IMR-90 (cell line): Measurements from ENCODE around the gene HDAC7. TPM values are rescaled to one million over a fixed set of nuclear protein-coding genes. Genes with fewer than 3 reads are reported as not detected.

ENCODE experiments used
- ATAC-seq: fragments of 200-7000 bp; cut with Tn5 transposase; 2 replicates; pipeline ENCODE4 v1.9.1; 2020; ENCODE audit warnings: low read depth, mild to moderate bottlenecking, moderate library complexity
- BruUV-seq: library from RNA; stranded (reverse); fragments of 400-500 nt; replicated peaks from 2 replicates; lab custom pipeline; 2021; lab: Mats Ljungman, UMichigan
- CTCF ChIA-PET: fragments of 300-600 bp; formaldehyde crosslinking; extraction: SDS; loops from one replicate; lab custom pipeline; 2021; ENCODE audit warnings: antibody characterized with exemption; lab: Yijun Ruan, JAX
- POLR2A ChIA-PET: fragments of 300-600 bp; sonication (Branson Sonifier 250); formaldehyde crosslinking; loops from one replicate; lab custom pipeline; 2022; ENCODE audit warnings: antibody characterized with exemption; ENCODE audit not compliant: unreplicated experiment; lab: Charles Lee
- DNase-seq: peaks from one replicate; pipeline ENCODE4 v3.0.0; 2013
- H2AFZ ChIP-seq: replicated peaks from 2 replicates; pipeline ENCODE3; 2013; ENCODE audit warnings: low read length, mild to moderate bottlenecking; ENCODE audit not compliant: poor library complexity
- H2AK5ac ChIP-seq: 2 replicates; pipeline ENCODE4 v1.6.1; 2013; ENCODE audit warnings: low read depth, low read length, inconsistent platforms
- H2AK9ac ChIP-seq: replicated peaks from 2 replicates; pipeline ENCODE3; 2013; ENCODE audit warnings: mild to moderate bottlenecking, low read depth, low read length, moderate library complexity; ENCODE audit not compliant: poor library complexity
- H2BK120ac ChIP-seq: 2 replicates; pipeline ENCODE4 v1.6.1; 2013; ENCODE audit warnings: low read depth, low read length, inconsistent platforms
- H2BK15ac ChIP-seq: 3 replicates; pipeline ENCODE4 v1.6.1; 2013; ENCODE audit warnings: low read depth, low read length, inconsistent platforms
- H2BK20ac ChIP-seq: 2 replicates; pipeline ENCODE4 v1.6.1; 2013; ENCODE audit warnings: low read depth, mild to moderate bottlenecking, inconsistent platforms, low read length, moderate library complexity
- H2BK5ac ChIP-seq: 2 replicates; pipeline ENCODE4 v1.6.1; 2013; ENCODE audit warnings: mild to moderate bottlenecking, low read depth, low read length, inconsistent platforms; ENCODE audit not compliant: poor library complexity, severe bottlenecking
- H3K14ac ChIP-seq: replicated peaks from 2 replicates; pipeline ENCODE4 v1.6.1; 2013; ENCODE audit warnings: low read depth, low read length, inconsistent platforms
- H3K18ac ChIP-seq: 2 replicates; pipeline ENCODE4 v1.6.1; 2013; ENCODE audit warnings: low read depth, low read length, control low read depth
- H3K23ac ChIP-seq: 2 replicates; pipeline ENCODE4 v1.6.1; 2013; ENCODE audit warnings: low read depth, low read length, inconsistent platforms
- H3K27ac ChIP-seq: 2 replicates; pipeline ENCODE4 v1.5.1; 2013; ENCODE audit warnings: mild to moderate bottlenecking, control low read depth, low read length; ENCODE audit not compliant: insufficient read depth
- H3K27me3 ChIP-seq: 2 replicates; pipeline ENCODE4 v1.6.1; 2013; ENCODE audit warnings: low read length; ENCODE audit not compliant: control insufficient read depth, insufficient read depth
- H3K36me3 ChIP-seq: 2 replicates; pipeline ENCODE4 v1.6.1; 2013; ENCODE audit warnings: low read length, mixed read lengths; ENCODE audit not compliant: control insufficient read depth, insufficient read depth
- H3K4ac ChIP-seq: 2 replicates; pipeline ENCODE4 v1.6.1; 2013; ENCODE audit warnings: low read depth, low read length, inconsistent platforms
- H3K4me1 ChIP-seq: 2 replicates; pipeline ENCODE4 v1.6.1; 2013; ENCODE audit warnings: low read length, mixed read lengths; ENCODE audit not compliant: control insufficient read depth, insufficient read depth
- H3K4me2 ChIP-seq: 2 replicates; pipeline ENCODE4 v1.6.1; 2013; ENCODE audit warnings: low read depth, mild to moderate bottlenecking, control low read depth, low read length, moderate library complexity
- H3K4me3 ChIP-seq: 2 replicates; pipeline ENCODE4 v1.5.1; 2013; ENCODE audit warnings: low read depth, mild to moderate bottlenecking, control low read depth, low read length, moderate library complexity; ENCODE audit not compliant: insufficient read depth
- H3K56ac ChIP-seq: 2 replicates; pipeline ENCODE4 v1.6.1; 2013; ENCODE audit warnings: low read length, inconsistent platforms; ENCODE audit not compliant: insufficient read depth; ENCODE audit errors: extremely low read depth
- H3K79me1 ChIP-seq, 2 experiments: 2 replicates each; pipeline ENCODE4 v1.6.1; 2013; ENCODE audit warnings: low read length in 2 of 2, inconsistent platforms in 1 of 2, low read depth in 1 of 2
- H3K9ac ChIP-seq: 2 replicates; pipeline ENCODE4 v1.6.1; 2013; ENCODE audit warnings: low read depth, low read length, control low read depth
- H3K9me1 ChIP-seq: 2 replicates; pipeline ENCODE4 v1.6.1; 2013; ENCODE audit warnings: low read length, inconsistent platforms; ENCODE audit not compliant: insufficient read depth
- H3K9me3 ChIP-seq: 2 replicates; pipeline ENCODE4 v1.6.1; 2013; ENCODE audit warnings: low read length; ENCODE audit not compliant: control insufficient read depth, insufficient read depth
- H4K20me1 ChIP-seq: 2 replicates; pipeline ENCODE4 v1.6.1; 2013; ENCODE audit warnings: low read length, inconsistent platforms; ENCODE audit not compliant: insufficient read depth
- H4K5ac ChIP-seq: 2 replicates; pipeline ENCODE4 v1.6.1; 2013; ENCODE audit warnings: mild to moderate bottlenecking, low read depth, low read length, control low read depth
- H4K8ac ChIP-seq, 2 experiments: 2 replicates each; pipeline ENCODE4 v1.6.1; 2013; ENCODE audit warnings: low read depth in 2 of 2, low read length in 2 of 2, control low read depth in 1 of 2, inconsistent platforms in 1 of 2
- H4K91ac ChIP-seq: 2 replicates; pipeline ENCODE4 v1.6.1; 2013; ENCODE audit warnings: low read depth, low read length, inconsistent platforms; ENCODE audit not compliant: insufficient read depth
- BHLHE40 ChIP-seq: fragments of 150-350 bp; IDR thresholded peaks from 2 replicates; pipeline ENCODE4 v1.6.1; 2016; ENCODE audit warnings: mild to moderate bottlenecking, low read depth, low read length
- CEBPB ChIP-seq: IDR thresholded peaks from 2 replicates; pipeline ENCODE4 v1.6.1; 2012; ENCODE audit warnings: low read depth, low read length, improper control_type of control experiment
- FOS ChIP-seq: fragments of 150-350 bp; IDR thresholded peaks from 2 replicates; pipeline ENCODE4 v1.6.1; 2016; ENCODE audit warnings: low read depth, low read length
- MAZ ChIP-seq: IDR thresholded peaks from 2 replicates; pipeline ENCODE4 v1.6.1; 2012; ENCODE audit warnings: low read depth, mild to moderate bottlenecking, low read length, improper control_type of control experiment, moderate library complexity, borderline replicate concordance
- MXI1 ChIP-seq: IDR thresholded peaks from 2 replicates; pipeline ENCODE4 v1.6.1; 2012; ENCODE audit warnings: low read depth, mild to moderate bottlenecking, low read length, moderate library complexity, borderline replicate concordance
- NFE2L2 ChIP-seq: fragments of 150-350 bp; IDR thresholded peaks from 2 replicates; pipeline ENCODE4 v1.6.1; 2016; ENCODE audit warnings: low read depth, mild to moderate bottlenecking, low read length
- POLR2A ChIP-seq: IDR thresholded peaks from 2 replicates; pipeline ENCODE4 v1.6.1; 2012; ENCODE audit warnings: mild to moderate bottlenecking, low read depth, low read length
- RCOR1 ChIP-seq: IDR thresholded peaks from 2 replicates; pipeline ENCODE4 v1.6.1; 2012; ENCODE audit warnings: mild to moderate bottlenecking, low read length, improper control_type of control experiment; ENCODE audit not compliant: insufficient replicate concordance
- RFX5 ChIP-seq: IDR thresholded peaks from 2 replicates; pipeline ENCODE4 v1.8.0; 2012; ENCODE audit warnings: low read depth, mild to moderate bottlenecking, low read length, moderate library complexity
- SMC3 ChIP-seq: fragments of 150-350 bp; IDR thresholded peaks from 2 replicates; pipeline ENCODE4 v1.6.1; 2016; ENCODE audit warnings: low read depth, mild to moderate bottlenecking, antibody characterized with exemption, low read length, moderate library complexity
- WGBS, 2 experiments: methylation state at CpG; one replicate each; pipeline versions ENCODE4 v1.1.5 to v1.1.7; 2013; ENCODE audit warnings: missing lambda C conversion rate in 2 of 2; ENCODE audit not compliant: insufficient read length in 1 of 2; ENCODE audit errors: extremely low coverage in 2 of 2; 5-methylcytosine and 5-hydroxymethylcytosine counted together
- dilution Hi-C: fragments of 300-500 bp; cut with HindIII; formaldehyde crosslinking; loops from one replicate; pipeline ENCODE4 v1.14.3; 2018; ENCODE audit warnings: low sequenced_read_pairs; ENCODE audit not compliant: unreplicated experiment
- in situ Hi-C: fragments of 300-500 bp; cut with MboI; formaldehyde crosslinking; loops from 3 replicates; pipeline ENCODE4 v1.14.3; 2019; ENCODE audit warnings: low sequenced_read_pairs, inconsistent platforms, mixed read lengths
- intact Hi-C: fragments of 100-400 bp; cut with micrococcal nuclease; formaldehyde crosslinking; loops from 2 replicates; pipeline ENCODE4 v1.10.0; 2022
- polyA plus RNA-seq, 3 experiments: library from polyadenylated mRNA; depleted of rRNA; stranded (reverse); fragments of >200 nt; gene quantifications; 2 replicates each; pipeline ENCODE4 v1.2.3, GENCODE V29; 2012; ENCODE audit warnings: low replicate concordance in 1 of 3
- total RNA-seq: library from RNA; depleted of rRNA; stranded (reverse); fragments of >200 nt; gene quantifications from 2 replicates; pipeline ENCODE4 v1.2.3, GENCODE V29; 2012
- TF ChIP-seq, protein P1 (sequence below): fragments of 150-350 bp; IDR thresholded peaks from 2 replicates; pipeline ENCODE4 v1.6.1; 2017; ENCODE audit warnings: mild to moderate bottlenecking, antibody characterized with exemption, low read length, low read depth
- TF ChIP-seq, protein P2 (sequence below): fragments of 150-350 bp; IDR thresholded peaks from 2 replicates; pipeline ENCODE4 v1.6.1; 2016; ENCODE audit warnings: low read depth, mild to moderate bottlenecking, low read length, moderate library complexity, borderline replicate concordance

The HDAC7 gene
- total and polyA plus RNA-seq, 2 of the 4 experiments (the other 2 are of a cell fraction) = 10.4 to 64.7 TPM

DNA sequence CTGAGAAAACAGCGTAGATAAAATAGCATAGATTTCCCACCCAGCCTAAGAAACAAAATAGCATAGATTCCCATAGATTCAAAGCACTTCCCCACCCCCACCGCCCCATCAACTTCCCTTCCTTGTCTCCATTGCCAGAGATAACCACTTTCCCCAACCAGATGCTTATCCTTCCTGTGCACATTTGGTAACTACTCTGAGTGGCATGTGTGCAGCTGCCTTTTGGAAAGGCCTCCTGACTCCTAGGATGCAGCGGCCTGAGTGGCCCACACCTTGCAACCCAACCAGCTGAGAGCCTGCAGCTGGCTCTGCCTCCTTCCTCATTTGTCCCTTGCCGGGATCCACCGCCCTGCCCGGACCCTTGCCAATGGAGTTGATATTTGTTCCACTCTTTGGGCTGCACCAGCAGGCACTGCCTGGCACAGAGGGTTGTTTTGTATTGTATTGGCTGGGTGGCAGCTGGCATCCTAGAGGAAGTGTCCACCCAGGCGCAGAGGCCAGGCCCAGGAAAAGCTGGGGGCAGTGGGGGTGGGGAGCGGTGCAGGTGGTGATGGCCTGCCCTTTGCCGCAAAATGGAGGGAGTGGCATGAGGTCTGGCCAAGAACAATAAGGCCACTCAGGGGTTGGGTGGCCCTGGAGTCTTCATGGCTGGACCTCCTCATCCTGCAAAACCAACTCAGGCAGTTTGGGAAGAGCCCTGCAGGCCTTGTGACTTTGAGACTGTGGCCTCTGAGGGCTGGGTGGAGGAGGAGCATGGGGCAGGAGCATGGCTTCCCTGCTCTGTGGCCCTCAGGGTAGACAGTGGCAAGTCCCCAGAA is 41.8 kb downstream of the HDAC7 start:
- H3K56ac ChIP-seq = no peak overlapping the region
- ATAC-seq = no peak
- ChIA-PET CTCF (interaction anchor here (1.0 to 2.1 kb wide), 2 partner anchors 36 to 63 kb away, joined by 3 to 10 read pairs; no protein-coding TSS in a partner anchor), POLR2A (no interaction called here)
- peak overlapping the region; percentile 77 for H2AK9ac ChIP-seq
- H3K27me3 ChIP-seq = no peaks in the 10 kb centered on the region
- in situ Hi-C loops (loop anchor here (5.0 kb wide), 1 partner anchor 66 kb away; no protein-coding TSS in a partner anchor), intact Hi-C loops (loop anchor here (5.0 to 10.0 kb wide), 2 partner anchors 126 to 743 kb away; no protein-coding TSS in a partner anchor), dilution Hi-C loops (no loop called here)
- no peaks in the 10 kb centered on the region for H3K9me3 ChIP-seq
- no peak overlapping the region for H4K5ac ChIP-seq
- H2BK20ac ChIP-seq = no peak overlapping the region
- WGBS, 2 experiments = 72% methylated on average over 4 of the region's 9 CpGs; no CpG with 5 or more reads in 1 of the 2 experiments
- H4K8ac ChIP-seq = peak overlapping the region in 1 of 2 experiments; percentile 91; a peak in 1 of 4 replicates
- peaks cover 11% of the 10 kb centered on the region; the same call in 1 of the 2 replicates for H4K20me1 ChIP-seq
- H3K9me1 ChIP-seq = peaks cover 10% of the 10 kb centered on the region; the same call in 1 of the 2 replicates
- H2BK120ac ChIP-seq = no peak overlapping the region
- no peak overlapping the region for H4K91ac ChIP-seq
- H3K18ac ChIP-seq = no peak overlapping the region
- peaks cover 0 to 11% of the 10 kb centered on the region in 2 experiments; a peak in 1 of 4 replicates for H3K79me1 ChIP-seq
- BruUV-seq = no TSS peak
- no peak for DNase-seq
- TF ChIP-seq RFX5 = no peak
- no peak for TF ChIP-seq FOS
- no peak for TF ChIP-seq POLR2A
- no peak for TF ChIP-seq NFE2L2
- no peak for TF ChIP-seq SMC3
- TF ChIP-seq BHLHE40 = no peak
- TF ChIP-seq RCOR1 = no peak
- TF ChIP-seq CEBPB = no peak
- TF ChIP-seq, protein P1, sequence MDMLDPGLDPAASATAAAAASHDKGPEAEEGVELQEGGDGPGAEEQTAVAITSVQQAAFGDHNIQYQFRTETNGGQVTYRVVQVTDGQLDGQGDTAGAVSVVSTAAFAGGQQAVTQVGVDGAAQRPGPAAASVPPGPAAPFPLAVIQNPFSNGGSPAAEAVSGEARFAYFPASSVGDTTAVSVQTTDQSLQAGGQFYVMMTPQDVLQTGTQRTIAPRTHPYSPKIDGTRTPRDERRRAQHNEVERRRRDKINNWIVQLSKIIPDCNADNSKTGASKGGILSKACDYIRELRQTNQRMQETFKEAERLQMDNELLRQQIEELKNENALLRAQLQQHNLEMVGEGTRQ = no peak
- TF ChIP-seq MAZ = no peak
- TF ChIP-seq, protein P2, sequence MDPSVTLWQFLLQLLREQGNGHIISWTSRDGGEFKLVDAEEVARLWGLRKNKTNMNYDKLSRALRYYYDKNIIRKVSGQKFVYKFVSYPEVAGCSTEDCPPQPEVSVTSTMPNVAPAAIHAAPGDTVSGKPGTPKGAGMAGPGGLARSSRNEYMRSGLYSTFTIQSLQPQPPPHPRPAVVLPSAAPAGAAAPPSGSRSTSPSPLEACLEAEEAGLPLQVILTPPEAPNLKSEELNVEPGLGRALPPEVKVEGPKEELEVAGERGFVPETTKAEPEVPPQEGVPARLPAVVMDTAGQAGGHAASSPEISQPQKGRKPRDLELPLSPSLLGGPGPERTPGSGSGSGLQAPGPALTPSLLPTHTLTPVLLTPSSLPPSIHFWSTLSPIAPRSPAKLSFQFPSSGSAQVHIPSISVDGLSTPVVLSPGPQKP = no peak
- TF ChIP-seq MXI1 = no peak
- H2BK5ac ChIP-seq = no peak overlapping the region
- no peak overlapping the region for H3K4me2 ChIP-seq
- peaks cover 25% of the 10 kb centered on the region for H3K4me1 ChIP-seq
- H3K4ac ChIP-seq = no peak overlapping the region
- H3K23ac ChIP-seq = no peak overlapping the region
- H2AK5ac ChIP-seq = no peak overlapping the region
- H2BK15ac ChIP-seq = no peak overlapping the region
- H3K36me3 ChIP-seq = peaks cover 8% of the 10 kb centered on the region; the same call in 1 of the 2 replicates
- peak overlapping the region; percentile 18 for H2AFZ ChIP-seq
- no peak overlapping the region for H3K14ac ChIP-seq
- no peak overlapping the region for H3K9ac ChIP-seq
- no peak overlapping the region for H3K4me3 ChIP-seq
- no peak overlapping the region for H3K27ac ChIP-seq
